NCI-H1417 (cell line): ENCODE data around the gene ZSWIM6.
"Not testable (repeated sequence)": the region's sequence is repeated elsewhere in the genome, so short reads cannot be mapped to it uniquely, and the experiment has no call there.

ENCODE experiments used
- DNase-seq, 3 experiments: peaks; one replicate each; lab custom pipeline; 2025; lab: John Stamatoyannopoulos, UW

The ZSWIM6 gene

DNA sequence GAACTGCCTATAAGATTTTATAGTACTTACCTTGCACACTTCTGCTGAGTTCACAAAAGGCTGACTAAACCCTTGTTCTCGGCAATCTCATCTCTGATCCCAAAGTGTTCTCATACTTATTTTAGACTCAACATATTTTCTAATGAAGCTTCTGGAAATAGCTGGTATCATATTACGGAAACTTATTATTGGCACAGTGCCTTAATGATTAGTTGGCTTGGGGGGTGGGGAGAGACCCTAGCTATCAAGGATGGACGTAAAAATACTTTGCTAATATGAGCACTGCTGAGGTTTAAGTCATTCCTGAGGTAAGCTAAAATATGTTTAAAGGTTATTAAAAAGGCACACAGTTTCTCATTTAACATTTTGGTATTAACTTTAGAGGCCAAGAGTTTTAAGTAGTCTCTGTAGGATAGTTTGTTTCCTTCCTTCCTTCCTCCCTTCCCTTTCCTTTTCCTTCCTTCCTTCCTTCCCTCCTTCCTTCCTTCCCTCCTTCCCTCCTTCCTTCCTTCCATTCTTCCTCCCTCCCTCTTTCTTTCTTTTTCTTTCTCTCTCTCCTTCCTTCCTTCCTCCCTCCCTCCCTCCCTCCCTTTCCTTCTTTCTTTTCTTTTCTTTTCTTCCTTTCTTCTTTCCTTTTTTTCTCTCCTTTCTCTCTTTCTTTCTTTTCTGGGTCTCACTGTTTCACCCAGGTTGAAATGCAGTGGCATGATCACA is 31.5 kb downstream of the ZSWIM6 start:
- DNase-seq = no peak

DNA sequence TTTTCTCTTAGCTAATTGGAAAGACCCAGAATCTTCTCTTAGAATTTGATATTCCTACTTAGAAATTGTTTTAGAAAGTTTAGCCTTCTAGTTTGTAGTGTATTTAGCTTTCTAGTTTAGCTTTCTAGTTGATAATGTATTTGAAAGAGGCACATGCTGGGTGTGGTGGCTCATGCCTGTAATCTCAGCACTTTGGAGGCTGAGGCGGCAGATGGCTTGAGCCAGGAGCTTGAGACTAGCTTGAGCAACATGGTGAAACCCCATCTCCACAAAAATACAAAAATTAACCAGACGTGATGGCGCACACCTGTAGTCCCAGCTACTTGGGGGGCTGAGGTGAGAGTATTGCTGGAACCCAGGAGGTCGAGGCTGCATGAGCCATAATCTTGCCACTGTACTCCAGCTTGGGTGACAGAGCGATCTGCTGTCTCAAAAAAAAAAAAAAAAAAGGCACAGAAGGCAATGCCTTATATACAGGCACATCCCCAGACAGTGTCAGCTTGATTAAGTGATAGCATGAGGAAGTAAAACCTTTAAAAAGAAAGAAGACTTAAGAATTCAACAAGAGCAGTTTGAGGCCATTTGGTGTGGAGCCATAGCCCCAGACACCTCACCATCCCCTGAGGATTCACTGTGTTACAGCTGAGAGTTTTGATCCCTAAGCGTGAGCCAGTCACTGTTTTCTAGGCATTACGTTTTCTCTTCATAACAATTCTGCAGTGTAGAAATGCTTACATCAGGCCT is 34.6 kb downstream of the ZSWIM6 start:
- no peak for DNase-seq

DNA sequence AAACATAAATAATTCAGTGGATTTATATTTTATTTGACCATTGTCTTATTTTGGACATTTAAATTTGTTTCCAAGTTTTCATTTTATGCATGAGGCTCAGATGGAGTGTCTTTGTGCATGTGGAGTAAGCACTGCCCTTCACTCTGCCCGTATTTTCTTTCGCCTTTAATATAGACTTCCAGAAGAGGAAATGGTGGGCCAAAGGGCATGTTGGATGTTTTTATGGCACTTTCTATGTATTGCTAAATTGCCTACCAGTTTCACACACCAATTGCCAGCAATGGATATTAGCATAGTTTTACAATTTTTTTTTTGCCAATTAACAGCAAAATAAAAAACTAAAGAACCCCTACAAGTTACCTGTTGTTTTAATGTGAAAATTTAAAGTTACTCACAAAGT is 38.4 kb downstream of the ZSWIM6 start:
- no peak for DNase-seq

DNA sequence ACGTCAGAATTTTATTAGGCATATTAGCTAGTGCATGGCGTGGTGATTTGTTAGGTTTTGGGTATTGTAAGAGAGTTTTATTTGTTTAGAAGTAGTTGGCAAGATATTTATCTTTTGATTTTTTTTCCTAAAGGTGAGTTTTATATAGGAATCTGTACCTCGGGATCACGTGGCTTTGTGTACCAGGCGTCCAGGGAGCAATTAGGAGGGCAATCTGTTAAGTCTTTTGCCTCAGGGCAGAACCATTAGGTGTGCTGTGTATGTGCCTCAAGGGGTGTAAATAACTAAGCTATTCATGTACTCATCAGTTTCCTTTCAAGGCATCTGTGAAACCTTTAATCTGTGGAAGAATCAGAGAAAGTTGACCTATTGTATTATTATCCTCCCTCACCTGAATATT is 39.4 kb downstream of the ZSWIM6 start:
- DNase-seq = peak in 2 of 3 experiments; percentile 39 to 85

DNA sequence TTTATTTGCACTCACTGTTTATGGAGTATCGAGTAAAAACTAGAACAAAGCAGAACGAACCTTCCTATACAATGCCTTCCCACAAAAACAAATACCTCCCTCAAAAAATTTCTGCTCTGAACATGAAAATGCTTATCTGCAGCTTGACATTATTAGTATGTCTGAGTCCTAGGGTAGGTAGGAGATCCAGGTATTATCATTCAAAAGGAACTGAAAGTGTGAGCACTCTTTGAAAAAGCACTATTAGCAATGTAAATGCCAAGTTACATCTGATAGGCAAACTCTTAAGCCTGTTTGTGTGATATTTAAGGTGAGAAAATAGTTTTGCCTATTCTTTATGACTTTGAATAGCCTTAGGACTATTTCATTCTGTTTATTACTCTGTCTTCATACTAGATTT is 47.6 kb downstream of the ZSWIM6 start:
- no peak for DNase-seq

DNA sequence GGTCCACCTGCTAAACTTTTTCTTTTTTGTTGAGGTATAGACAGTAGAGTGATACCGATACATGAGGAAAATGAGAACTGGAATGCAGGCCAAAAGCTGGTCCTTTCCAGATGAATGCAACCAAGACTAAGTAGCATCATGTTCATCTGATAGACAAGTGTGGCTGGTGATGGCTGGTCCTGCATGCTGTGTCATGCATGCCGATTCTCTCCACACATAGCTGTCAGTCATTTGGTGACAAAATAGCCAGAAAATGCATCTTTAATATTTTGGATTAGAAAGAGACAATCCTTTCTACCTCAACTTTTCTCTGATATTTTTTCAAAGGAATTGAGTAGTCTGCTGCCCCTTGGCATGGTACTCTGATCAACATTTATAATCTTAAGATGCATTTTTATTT is 49.9 kb downstream of the ZSWIM6 start:
- no peak for DNase-seq

DNA sequence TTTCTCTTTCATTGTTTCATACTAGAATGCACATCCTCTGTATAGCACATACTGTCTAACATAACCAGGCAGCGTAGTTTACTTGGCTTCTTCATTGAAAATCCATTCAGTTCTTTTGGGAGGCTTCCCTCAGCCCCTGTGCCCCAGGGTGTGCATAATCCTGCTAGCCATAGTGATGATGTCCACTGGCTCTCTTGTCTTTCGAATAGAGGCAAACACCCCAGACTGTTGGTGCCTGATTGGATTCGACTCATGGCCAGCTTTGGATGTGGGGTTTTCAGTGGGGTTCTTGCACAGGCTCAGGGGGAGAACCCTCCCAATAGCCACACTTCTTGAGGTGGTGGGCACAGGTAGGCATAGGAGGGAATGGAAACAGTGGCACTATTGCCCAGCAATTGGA is 53.6 kb downstream of the ZSWIM6 start:
- no peak for DNase-seq

DNA sequence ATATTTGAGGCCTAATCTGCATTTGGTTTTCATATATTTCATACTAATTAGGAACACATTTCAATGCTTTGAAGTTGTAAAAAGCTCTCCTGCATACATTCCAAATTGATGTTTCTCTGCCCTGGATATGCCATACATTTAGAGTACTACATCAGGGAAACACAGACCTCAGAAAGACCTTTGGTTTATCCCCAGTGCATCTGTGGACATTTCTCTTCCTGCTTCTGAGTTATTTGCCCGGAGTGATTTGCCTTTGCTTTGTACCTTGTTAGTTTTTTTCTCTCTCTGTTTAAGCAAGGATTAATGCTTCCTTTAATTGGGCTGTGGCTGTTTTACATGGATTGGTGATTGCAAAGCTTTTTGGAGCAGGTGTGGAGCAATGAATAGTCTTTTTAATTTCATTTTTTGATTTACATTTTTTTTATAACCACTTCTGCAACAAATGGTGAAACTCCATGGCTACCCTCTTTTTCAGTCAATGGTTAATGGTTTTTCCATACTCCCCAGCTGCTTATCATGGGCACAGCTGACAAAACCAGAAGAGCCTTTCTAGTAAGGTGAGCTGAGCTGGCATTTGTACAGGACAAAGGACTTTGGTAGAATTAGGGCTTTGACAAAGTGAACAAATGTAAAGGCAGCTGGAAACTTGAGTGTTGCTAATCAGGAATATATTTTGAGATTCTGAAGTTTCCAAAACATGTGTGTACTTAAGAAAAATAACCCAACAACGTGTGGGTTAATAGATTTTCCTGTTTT is 54.2 kb downstream of the ZSWIM6 start:
- peak in 2 of 3 experiments; percentile 19 to 63 for DNase-seq

DNA sequence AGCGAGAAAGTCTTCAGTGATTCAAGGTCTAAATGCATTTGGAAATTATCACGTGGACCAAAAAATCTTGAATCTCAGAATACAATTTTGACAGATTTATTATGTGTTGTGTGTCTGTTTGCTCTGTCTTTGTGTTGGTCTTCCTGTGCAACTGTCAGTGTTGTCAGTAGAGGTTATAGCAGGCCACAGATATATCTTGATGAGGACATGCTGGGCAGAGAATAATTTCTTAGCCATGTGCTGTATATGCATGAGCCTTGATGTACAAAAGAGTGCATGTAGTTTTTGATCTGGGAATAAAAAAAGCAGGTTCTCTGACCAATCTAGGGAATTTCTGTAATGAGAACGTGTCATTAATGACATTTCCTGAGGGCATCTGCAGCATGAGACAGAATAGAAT is 57.6 kb downstream of the ZSWIM6 start:
- DNase-seq = peak in 1 of 3 experiments; percentile 2

DNA sequence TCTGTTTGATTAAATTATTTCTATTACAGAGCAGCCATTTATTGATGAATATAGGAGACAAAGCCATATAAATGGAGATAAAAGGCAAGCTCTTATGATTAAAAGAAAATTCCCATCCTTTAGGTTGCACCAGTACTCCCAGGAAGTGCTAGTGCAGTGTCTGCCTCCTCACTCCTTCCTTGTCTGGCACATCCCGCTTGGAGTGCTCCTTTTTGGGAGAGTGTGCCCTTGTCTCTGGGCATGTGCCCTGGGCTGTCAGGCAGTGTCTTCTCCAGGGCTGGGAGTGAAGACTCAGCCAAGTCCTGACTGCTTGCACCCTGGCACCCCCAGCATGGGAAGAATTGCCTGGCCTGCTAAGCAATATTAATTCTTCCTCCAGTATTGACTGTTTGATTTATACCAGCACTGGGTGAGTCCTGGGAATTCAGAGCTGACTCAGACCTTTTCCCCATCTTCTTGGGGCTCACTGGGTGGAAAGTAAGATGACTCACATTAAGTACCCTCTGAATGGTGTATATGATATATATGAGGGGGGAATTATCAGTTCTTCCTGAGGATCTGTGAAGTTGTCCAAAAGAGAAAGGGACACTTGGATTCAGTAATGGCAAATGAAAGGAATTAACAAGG is 62.1 kb downstream of the ZSWIM6 start:
- no peak for DNase-seq

DNA sequence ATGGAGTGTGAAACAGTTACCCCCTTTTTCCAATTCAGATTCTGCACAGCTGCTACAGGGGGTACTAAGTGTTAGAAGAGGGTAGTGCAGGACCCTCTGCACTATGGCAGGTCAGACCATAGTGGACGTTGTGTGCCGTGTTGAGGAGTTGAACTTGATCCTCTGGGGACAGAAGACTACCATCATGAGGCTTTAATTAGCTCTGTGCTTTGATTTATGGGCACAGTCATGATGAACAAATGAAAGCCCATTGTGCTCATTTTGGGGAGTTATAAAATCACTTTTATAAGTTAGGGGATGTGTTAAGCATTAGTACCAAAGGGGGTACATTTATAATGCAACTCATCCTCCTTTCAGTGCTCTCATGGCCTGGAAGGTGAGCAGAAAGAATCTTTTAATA is 62.7 kb downstream of the ZSWIM6 start:
- DNase-seq = no peak

DNA sequence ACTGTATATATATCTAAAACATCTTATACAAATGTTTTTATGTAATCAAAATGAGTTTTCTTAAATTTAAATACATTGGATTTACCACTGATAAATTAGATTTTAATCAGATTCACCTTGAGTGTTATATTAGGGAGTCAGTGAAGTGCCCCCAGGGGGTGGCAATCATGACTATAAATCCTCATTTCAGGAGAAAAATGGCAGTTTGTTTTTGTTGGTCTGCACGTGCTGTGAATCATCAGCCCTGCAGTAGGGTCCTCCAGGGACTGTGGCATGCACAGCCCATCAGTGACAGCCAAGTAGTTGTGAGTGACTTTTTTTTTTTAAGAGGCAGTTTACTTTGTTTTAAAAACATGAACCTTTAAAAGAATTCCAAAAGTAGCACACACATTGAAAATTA is 65.2 kb downstream of the ZSWIM6 start:
- peak in 1 of 3 experiments; percentile 18 for DNase-seq

DNA sequence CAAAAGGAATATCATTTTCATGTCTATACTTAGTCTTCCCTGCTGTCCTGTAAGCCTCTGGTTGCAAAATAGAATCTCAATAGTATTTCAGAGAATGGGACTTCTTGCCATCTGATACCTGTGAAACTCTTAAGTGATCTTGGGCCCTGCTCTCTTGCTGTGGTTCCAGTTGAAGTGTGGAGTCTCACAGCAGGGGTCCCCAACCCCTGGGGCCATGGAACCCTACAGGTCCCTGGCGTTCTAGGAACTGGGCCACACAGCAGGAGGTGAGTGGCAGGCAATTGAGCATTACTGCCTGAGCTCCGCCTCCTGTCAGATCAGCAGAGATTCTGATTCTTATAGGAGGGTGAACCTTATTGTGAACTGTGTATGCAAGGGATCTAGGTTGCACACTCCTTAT is 65.9 kb downstream of the ZSWIM6 start:
- peak in 1 of 3 experiments; percentile 2 for DNase-seq

DNA sequence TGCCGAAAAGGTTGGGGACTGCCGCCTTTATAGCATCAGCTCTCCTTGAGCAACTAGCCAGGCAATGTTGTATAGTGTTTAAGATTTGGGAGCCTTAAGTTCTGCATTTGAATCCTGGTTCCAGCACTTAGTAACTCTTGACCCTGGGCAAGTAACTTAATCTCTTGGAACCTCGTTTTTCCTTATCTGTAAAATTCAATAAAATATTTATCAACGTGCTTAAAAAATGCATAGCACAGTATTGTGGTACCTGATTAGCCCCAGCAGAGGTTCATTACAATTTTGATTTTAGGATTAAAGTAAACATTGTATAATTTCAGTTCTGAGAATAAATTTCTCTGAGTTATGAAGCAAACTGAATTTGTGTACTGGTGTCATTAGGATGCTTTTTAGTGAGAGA is 66.4 kb downstream of the ZSWIM6 start:
- DNase-seq = no peak

DNA sequence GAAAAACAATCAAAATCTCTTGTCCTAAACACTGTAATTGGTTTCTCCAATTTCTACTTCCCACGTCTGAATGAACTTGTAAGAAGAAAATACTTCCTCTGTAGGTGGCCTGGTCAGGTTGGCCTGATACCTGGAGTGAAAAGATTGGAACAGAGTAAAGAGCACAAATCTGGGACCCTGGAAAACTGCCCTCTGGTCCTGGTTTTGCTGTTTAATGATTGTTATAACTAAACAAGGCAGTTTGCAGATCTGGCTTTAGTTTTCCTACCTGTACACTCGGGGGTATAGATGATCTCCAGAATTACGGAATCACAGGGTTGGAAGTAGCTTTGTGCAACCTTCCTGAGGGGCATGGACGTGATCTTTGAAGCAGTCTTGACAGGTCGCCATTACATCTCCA is 67.6 kb downstream of the ZSWIM6 start:
- DNase-seq = no peak

DNA sequence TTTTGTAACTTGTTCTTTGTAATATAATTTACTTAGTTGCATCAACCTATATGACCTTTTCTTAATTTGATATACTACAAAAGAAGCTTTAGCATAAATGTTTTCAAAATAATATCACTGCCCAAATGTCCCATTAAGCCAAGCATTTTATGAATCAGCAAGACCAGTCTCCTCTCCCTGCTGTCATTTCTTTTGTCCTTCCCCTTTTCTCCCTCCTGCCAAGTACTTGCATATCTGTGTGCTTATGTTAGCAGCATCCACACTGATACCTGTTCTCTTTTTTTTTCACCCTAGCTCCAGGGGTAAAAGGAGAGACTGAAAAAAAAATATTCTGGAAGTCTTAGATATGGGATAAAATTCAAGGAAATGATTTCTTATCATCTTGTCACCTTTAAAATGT is 69.7 kb downstream of the ZSWIM6 start:
- no peak for DNase-seq

DNA sequence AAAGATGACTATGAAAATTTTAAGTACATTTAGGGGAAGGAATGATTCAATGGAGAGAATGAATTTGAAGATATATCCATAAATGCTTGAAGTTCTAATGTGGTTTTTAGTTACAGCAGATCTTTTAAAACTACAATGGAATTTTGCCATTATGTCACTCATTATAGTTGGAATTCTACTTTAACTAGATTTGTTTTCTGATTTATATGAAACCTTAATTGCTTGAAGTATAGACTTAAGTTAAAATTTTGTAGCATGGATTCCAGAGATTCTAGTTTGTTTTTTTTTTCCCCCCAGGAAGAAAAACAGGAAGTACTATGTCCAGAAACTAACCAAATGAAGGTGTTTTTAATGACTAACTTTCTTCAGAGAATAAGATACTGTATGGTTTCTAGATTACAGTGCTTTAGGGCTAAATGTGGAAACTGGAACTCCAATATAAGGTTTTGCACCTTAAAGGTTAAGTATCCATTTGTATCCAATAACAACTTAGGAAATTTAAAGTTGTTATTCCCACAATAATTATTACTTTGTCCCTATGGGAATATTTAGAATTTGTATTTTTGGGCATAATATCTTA is 70.3 kb downstream of the ZSWIM6 start:
- DNase-seq = no peak

DNA sequence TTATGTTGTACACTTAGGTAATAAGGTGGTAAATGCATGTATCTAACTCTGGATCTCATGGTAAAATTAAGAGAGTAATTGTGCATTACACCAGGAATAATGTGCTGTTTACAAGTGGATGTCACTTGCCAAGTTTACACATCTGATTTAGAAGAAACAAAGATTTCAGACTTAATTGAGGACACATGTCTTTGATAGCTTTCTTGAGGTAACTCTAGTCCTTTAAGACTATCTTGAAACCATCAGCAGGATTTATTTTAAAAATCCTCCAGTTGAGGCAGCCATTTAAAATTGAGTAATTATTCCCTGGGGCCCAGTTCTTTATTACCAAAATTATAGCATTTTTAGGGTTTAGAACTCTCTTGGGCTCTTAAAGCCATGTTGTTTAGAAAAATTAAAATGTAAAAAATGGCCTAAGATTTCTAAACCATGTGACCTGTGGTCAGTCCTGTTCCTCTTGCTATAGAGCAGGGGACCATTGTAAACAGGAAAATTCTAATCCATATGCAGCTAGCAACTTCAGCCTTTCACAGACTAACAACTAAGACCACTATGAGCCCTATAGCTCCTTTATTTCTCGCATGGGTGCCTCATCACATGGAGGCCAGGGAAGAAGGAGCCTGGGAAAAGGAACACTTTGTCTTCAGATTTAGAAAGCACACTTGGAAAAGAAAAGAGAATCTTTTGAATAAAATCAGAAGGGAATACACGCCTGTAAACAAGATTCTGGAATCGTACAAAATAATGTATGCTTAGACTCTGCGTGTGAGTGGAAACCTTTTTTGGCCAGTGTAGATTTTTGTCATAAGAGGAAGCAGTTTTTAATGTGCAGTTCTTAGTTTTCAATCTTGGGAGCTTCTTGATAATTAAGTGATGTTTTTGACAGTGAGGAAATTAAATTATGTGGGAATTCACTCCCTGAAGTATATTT is 71.2 kb downstream of the ZSWIM6 start:
- no peak for DNase-seq

DNA sequence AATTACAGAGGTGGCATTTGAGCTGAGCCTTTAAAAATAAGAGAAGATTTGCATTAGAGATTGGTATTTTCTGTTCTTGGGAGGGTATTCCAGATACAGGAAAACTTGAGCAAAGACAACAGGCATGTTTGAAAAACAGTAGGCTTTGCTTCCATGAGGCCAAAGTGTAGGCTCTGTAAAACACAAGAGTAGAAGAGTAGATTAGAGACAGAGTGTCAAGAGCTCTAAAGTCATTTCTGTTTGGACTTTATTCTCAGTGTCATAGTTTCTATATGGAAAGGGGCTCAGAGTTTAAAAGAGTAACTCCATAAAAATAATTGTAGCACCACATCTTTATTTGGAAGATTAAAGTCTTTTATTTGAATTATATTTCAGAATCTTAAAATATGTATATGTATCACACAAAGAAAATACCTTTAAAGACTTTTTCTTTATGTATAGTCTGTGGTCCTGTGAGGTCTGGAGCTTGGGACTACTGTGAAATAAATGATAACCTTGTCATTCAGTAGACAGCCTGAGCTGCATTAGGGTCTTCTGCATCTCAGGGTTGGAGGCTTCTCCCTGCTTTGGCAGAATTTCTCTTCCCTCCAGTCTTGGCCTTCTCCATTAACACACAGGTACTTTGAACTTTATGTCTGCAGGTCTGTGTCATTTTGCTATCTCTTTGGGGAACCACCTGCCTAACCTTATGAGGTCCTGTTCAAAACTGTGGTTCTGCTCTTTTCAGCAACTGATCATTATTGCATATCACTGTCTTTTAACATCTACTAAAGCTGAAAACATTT is 73.6 kb downstream of the ZSWIM6 start:
- no peak for DNase-seq

DNA sequence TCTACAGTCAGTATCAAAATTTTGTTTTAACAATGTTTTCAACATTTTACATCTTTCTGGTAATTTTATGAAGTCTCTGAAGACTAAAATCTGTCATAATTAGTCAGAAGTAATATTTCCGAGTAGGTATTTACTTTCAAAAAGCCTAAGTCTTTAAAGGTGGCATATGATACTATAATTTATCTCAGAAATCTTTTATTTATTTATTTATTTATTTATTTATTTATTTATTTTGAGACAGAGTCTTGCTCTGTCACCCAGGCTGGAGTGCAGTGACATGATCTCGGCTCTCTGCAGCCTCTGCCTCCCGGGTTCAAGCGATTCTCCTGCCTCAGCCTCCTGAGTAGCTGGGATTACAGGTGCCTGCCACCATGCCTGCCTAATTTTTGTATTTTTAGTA is 74.4 kb downstream of the ZSWIM6 start:
- DNase-seq = not testable (repeated sequence)
